GM12872 (cell line): ENCODE results near the gene STK4.

Experiments
- TF ChIP-seq, protein P1 (sequence below): IDR thresholded peaks from 3 replicates; pipeline ENCODE4 v1.5.1; 2011; ENCODE audit warnings: low read depth, mild to moderate bottlenecking, low read length, moderate library complexity; ENCODE audit not compliant: insufficient read depth

Gene STK4

DNA sequence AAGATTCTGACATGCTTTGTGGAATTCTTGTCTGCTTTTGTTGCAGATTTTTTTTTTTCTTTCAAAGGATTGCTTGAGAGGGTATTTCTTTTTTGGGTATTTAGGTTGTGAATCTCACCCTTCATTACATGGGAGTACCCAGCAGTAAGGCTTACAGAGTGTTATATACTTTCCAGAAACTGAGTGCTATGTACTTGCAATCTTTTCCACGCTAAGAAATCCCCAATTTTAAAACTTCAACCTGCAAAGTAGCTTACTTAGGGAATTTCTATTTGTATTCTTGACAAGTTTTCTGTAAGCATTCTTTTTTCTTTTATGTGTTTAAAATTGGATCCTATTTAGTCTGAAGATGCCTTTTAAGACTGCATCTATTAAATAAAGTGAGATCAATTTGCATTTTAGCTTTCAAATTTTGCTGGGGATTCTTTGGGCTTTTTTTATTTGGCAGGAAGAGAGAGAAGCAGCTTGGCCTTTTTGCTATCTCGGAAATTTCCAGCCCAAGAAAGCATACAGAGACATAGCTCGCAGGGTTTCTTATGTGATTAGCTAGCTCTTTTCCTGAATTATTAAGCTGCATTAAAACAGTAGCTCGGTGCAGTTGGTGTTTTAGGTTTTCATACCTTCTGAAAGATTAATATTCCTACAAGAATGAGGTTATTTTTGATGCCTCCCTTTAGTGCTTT lies 92.0 kb downstream of the STK4 start:
- TF ChIP-seq, protein P1, sequence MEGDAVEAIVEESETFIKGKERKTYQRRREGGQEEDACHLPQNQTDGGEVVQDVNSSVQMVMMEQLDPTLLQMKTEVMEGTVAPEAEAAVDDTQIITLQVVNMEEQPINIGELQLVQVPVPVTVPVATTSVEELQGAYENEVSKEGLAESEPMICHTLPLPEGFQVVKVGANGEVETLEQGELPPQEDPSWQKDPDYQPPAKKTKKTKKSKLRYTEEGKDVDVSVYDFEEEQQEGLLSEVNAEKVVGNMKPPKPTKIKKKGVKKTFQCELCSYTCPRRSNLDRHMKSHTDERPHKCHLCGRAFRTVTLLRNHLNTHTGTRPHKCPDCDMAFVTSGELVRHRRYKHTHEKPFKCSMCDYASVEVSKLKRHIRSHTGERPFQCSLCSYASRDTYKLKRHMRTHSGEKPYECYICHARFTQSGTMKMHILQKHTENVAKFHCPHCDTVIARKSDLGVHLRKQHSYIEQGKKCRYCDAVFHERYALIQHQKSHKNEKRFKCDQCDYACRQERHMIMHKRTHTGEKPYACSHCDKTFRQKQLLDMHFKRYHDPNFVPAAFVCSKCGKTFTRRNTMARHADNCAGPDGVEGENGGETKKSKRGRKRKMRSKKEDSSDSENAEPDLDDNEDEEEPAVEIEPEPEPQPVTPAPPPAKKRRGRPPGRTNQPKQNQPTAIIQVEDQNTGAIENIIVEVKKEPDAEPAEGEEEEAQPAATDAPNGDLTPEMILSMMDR: no peak

DNA sequence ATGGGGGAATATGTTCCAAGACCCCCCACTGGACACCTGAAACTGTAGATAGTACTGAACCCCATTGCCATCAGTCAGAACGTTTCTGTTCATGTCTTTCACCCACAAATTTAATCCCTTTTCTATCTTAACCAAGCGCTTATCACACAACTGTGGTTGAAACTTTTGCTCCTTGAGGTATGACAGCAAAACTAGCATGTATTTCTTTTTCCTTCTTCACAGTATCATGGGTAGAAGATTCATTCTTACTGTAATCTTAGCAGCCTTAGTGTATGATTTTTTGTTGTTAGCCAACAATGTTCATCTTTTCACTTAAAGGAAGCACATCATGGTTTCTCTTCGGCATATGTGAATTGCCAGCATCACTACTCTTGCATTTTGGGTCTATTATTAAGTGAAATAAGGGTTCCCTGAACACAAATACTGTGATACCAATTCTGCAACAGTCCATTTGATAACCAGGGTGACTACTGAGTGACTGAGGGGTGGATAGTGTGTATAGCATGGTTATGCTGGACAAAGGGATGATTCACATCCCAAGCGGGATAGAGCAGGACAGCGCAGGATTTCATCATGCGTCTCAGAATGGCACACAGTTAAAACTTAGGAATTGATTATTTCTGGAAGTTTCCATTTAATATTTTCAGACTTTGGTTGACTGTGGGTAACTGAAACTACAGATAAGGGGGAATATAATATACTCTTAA lies 92.9 kb downstream of the STK4 start:
- TF ChIP-seq, protein P1: no peak

DNA sequence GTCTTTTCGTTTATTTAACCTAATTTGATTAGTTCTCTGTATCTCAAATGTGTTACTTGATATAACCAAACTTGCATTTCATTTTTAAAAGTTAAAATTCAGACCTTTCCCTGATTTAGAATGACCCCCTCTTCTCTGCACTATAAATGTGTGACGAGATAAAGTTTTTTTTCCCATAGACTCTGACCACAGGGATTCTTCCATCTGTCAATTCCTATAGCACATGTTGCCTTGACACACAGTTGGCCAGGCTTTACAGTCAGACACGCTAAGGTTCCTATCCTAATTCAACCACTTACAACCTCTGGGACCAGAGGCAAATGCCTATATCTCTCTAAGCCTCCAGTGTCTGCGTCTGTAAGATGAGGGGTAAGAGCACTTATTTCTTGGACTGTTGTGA lies 94.0 kb downstream of the STK4 start:
- TF ChIP-seq, protein P1: no peak

DNA sequence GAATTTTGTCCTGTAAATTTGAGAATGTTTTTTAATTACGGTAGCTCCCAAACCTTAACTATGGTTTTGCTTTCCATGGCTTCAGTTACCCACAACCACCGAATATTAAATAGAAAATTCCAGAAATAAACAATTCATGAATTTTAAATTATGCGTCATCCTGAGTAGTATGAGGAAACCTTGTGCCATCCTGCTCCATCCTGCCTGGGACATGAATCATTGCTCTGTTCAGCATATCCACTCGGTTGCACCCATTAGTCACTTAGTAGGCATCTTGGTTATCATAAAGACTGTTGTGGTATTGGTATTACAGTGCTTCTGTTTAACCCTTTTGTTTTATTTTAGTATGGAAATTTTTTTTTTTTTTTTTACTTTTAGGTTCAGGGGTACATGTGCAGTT lies 94.9 kb downstream of the STK4 start:
- TF ChIP-seq, protein P1: no peak

DNA sequence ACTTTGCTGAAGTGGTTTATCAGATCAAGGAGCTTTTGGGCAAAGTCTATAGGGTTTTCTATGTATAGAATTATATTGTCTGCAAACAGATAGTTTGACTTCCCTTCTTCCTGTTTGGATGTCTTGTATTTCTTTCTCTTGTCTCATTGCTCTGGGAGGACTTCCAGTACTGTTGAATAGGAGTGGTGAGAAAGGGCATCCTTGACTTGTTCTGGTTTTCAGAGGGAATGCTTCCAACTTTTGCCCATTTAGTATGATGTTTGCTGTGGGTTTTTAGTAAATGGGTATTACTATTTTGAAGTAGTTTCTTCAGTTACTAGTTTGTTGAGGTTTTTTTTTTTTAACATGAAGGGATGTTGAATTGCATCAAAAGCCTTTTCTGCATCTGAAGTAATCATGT lies 98.5 kb downstream of the STK4 start:
- TF ChIP-seq, protein P1: no peak

DNA sequence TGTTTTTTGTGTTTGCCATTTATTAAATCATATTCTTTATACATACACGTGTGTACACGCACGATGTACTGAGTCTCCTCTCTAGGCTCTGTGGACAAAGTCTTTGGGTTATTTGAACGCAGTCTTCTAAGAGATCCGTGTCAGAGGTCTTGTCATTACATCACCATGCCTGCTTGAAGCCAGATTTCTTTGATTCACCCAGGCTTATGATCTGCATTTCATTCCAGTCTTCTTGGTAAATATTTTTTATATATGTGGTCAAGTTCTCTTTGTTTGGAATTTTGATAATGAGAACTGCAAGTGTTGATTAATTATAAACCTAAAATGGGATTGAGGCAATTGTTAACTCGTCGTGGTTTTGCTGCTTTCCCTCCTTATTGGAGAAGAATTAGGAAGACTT lies 100.1 kb downstream of the STK4 start:
- TF ChIP-seq, protein P1: no peak

DNA sequence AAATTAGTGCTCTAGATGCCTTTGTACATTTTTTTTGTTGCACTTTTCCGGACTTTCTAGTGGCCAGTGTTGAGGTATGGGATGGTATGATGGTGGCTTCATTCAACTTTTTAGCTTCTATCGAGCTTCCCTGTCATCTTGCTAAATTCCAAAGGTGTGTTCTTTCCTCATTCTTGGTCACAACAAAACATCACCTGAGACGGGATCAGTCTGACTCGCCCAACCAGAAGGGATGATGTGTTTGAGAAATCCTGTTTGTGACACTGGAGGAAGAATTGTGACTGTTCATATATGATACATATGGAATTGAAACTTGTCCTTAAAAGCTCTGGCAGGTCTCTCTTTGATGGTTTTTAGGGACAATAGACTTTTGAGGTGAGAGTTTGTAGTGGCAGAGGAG lies 100.8 kb downstream of the STK4 start:
- TF ChIP-seq, protein P1: no peak
